Measurements from ENCODE around the gene ZNF865.

DNA sequence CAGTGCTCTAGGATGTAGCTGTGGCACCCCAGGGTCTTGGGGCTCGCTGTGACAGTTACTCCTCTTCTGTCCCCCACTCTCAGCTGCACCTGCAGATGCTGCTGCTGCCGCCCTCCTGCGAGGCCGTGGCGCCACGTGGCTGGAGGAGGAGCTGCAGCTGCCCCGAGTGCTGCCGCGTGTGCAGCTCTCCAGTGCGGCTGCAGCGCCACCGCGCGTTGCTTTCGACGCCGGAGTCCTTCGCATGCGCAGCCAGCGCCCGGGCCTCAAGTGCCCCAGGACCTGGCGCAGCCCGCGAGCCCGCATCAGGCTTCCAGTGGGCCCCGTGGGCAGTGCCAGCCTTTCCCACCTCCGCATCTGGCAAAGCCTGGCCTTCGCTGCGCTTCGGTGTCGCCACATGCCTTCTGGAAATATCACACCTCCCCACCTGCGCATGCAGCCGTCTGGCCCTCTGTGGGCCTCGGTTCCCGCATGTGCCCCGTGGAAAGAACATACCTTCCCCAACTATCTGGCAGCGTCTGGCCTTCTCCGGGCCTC lies 34.7 kb downstream of the ZNF865 start:
- TF ChIP-seq, protein P1, sequence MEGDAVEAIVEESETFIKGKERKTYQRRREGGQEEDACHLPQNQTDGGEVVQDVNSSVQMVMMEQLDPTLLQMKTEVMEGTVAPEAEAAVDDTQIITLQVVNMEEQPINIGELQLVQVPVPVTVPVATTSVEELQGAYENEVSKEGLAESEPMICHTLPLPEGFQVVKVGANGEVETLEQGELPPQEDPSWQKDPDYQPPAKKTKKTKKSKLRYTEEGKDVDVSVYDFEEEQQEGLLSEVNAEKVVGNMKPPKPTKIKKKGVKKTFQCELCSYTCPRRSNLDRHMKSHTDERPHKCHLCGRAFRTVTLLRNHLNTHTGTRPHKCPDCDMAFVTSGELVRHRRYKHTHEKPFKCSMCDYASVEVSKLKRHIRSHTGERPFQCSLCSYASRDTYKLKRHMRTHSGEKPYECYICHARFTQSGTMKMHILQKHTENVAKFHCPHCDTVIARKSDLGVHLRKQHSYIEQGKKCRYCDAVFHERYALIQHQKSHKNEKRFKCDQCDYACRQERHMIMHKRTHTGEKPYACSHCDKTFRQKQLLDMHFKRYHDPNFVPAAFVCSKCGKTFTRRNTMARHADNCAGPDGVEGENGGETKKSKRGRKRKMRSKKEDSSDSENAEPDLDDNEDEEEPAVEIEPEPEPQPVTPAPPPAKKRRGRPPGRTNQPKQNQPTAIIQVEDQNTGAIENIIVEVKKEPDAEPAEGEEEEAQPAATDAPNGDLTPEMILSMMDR (IDR thresholded peaks at IDR 0.05) = peak; percentile 29 to 62 (median 40)
- no peak for TF ChIP-seq POLR2AphosphoS5 (IDR thresholded peaks at IDR 0.05)
- TF ChIP-seq POLR2A (IDR thresholded peaks at IDR 0.05) = no peak
